GM12878 (cell line): ENCODE results near the gene MAPRE2.

Source experiments
- CBX3 ChIP-seq: fragments of 200-600 bp; sonication (generic); IDR thresholded peaks from 2 replicates; pipeline ENCODE4 v1.6.1; 2016; ENCODE audit warnings: low read depth, borderline replicate concordance
- CTCF ChIP-seq, 3 experiments: IDR thresholded peaks in 2 of 3; conservative IDR thresholded peaks in 1 of 3; 2 replicates each; pipeline ENCODE4 v1.5.1; 2011; ENCODE audit warnings: low read depth in 3 of 3, low read length in 3 of 3, mild to moderate bottlenecking in 3 of 3, control low read depth in 2 of 3, moderate library complexity in 2 of 3, inconsistent platforms in 1 of 3, mixed read lengths in 1 of 3; ENCODE audit not compliant: control insufficient read depth in 2 of 3, insufficient read depth in 1 of 3; ENCODE audit errors: extremely low read depth in 1 of 3
- E2F4 ChIP-seq: IDR thresholded peaks from 2 replicates; pipeline ENCODE4 v1.6.1; 2012; ENCODE audit warnings: low read depth, low read length, improper control_type of control experiment
- EP300 ChIP-seq, 2 experiments: fragments of 150-350 bp in 1 of 2; IDR thresholded peaks; 2 replicates each; pipeline ENCODE4 v1.6.1; 2011 to 2012; ENCODE audit warnings: low read depth in 2 of 2, low read length in 2 of 2, borderline replicate concordance in 1 of 2, improper control_type of control experiment in 1 of 2, inconsistent platforms in 1 of 2; ENCODE audit not compliant: control insufficient read depth in 1 of 2
- EZH2 ChIP-seq: IDR thresholded peaks from 2 replicates; pipeline ENCODE4 v1.6.1; 2012; ENCODE audit warnings: low read depth, mild to moderate bottlenecking, control low read depth, inconsistent platforms, low read length, borderline replicate concordance; ENCODE audit not compliant: control insufficient read depth
- MYC ChIP-seq: IDR thresholded peaks from 2 replicates; pipeline ENCODE4 v1.6.1; 2011; ENCODE audit warnings: mild to moderate bottlenecking, low read length, moderate library complexity, inconsistent platforms; ENCODE audit not compliant: insufficient read depth, insufficient replicate concordance, insufficient read length, severe bottlenecking
- POLR2A ChIP-seq: IDR thresholded peaks from 2 replicates; pipeline ENCODE4 v1.6.1; 2011; ENCODE audit warnings: low read depth, mild to moderate bottlenecking, low read length
- POLR2AphosphoS5 ChIP-seq: IDR thresholded peaks from 2 replicates; pipeline ENCODE4 v1.6.1; 2011; ENCODE audit warnings: mild to moderate bottlenecking, low read length, inconsistent platforms
- RAD21 ChIP-seq: IDR thresholded peaks from 2 replicates; pipeline ENCODE4 v1.6.1; 2011; ENCODE audit warnings: mild to moderate bottlenecking, low read depth, low read length, moderate library complexity; ENCODE audit not compliant: insufficient read depth
- RELA ChIP-seq: fragments of 450-650 bp; IDR thresholded peaks from 2 replicates; pipeline ENCODE4 v1.8.0; 2014; ENCODE audit warnings: borderline replicate concordance; ENCODE audit not compliant: partially characterized antibody

GRCh38 chr18:35134791-35135531, 93.7 kb downstream of the MAPRE2 start:
- TF ChIP-seq EZH2 = no peak
- no peak for TF ChIP-seq CTCF (IDR thresholded peaks at IDR 0.05 in 2 of 3, conservative IDR thresholded peaks at IDR 0.05 in 1 of 3; ENCODE audit: control insufficient read depth in 2 of 3, extremely low read depth in 1 of 3, insufficient read depth in 1 of 3, low read depth in 3 of 3, low read length in 3 of 3)
- TF ChIP-seq CBX3 = no peak
- TF ChIP-seq MYC = no peak
- no peak for TF ChIP-seq POLR2A
- no peak for TF ChIP-seq EP300 (IDR thresholded peaks at IDR 0.05; ENCODE audit: borderline replicate concordance in 1 of 2, control insufficient read depth in 1 of 2, low read depth in 2 of 2, low read length in 2 of 2)
- no peak for TF ChIP-seq RELA
- TF ChIP-seq RAD21 = no peak
- no peak for TF ChIP-seq POLR2AphosphoS5
- no peak for TF ChIP-seq E2F4
